H1 (cell line): ENCODE results near the gene NUP210L. TPM values are rescaled to one million over a fixed set of nuclear protein-coding genes. Genes with fewer than 3 reads are reported as not detected.

Experiments
- CTCF ChIA-PET: fragments of 300-600 bp; sonication (Branson Sonifier 250); formaldehyde crosslinking; loops from one replicate; lab custom pipeline; 2021; ENCODE audit not compliant: partially characterized antibody; lab: Charles Lee
- POLR2A ChIA-PET: fragments of 300-600 bp; sonication (Branson Sonifier 250); formaldehyde crosslinking; loops from one replicate; lab custom pipeline; 2021; ENCODE audit warnings: inconsistent platforms; ENCODE audit not compliant: partially characterized antibody; lab: Charles Lee
- DNase-seq, 2 experiments: peaks; one replicate each; pipeline versions ENCODE4 v3.0.0 to v3.0.0-alpha.2; 2010 to 2022; ENCODE audit warnings: low spot score in 2 of 2, low read depth in 1 of 2, mixed read lengths in 1 of 2
- FAIRE-seq: peaks from 2 replicates; lab custom pipeline; 2011; peaks lifted over from hg19 to GRCh38; lab: Jason Lieb, UNC
- H2AFZ ChIP-seq: 2 replicates; pipeline ENCODE4 v1.8.1; 2012; ENCODE audit warnings: low read length, inconsistent platforms
- H2AK5ac ChIP-seq: 2 replicates; pipeline ENCODE4 v1.6.1; 2013; ENCODE audit warnings: low read depth, low read length
- H2BK120ac ChIP-seq: replicated peaks from 2 replicates; pipeline ENCODE3; 2013; ENCODE audit warnings: low read depth, low read length, inconsistent platforms
- H2BK12ac ChIP-seq: 2 replicates; pipeline ENCODE4 v1.6.1; 2013; ENCODE audit warnings: low read depth, low read length
- H2BK15ac ChIP-seq: 2 replicates; pipeline ENCODE4 v1.6.1; 2013; ENCODE audit warnings: low read length
- H2BK20ac ChIP-seq: 2 replicates; pipeline ENCODE4 v1.6.1; 2013; ENCODE audit warnings: low read length
- H2BK5ac ChIP-seq: 2 replicates; pipeline ENCODE4 v1.6.1; 2013; ENCODE audit warnings: low read depth, low read length
- H3K14ac ChIP-seq: 2 replicates; pipeline ENCODE4 v1.6.1; 2013; ENCODE audit warnings: inconsistent platforms; ENCODE audit not compliant: insufficient read length
- H3K18ac ChIP-seq: 2 replicates; pipeline ENCODE4 v1.6.1; 2013; ENCODE audit warnings: low read length; ENCODE audit errors: extremely low read depth
- H3K23ac ChIP-seq: 2 replicates; pipeline ENCODE4 v1.6.1; 2013; ENCODE audit warnings: inconsistent platforms; ENCODE audit not compliant: insufficient read length
- H3K23me2 ChIP-seq: 2 replicates; pipeline ENCODE4 v1.6.1; 2013; ENCODE audit warnings: low read depth, low read length
- H3K27ac ChIP-seq: 2 replicates; pipeline ENCODE4 v1.6.1; 2011; ENCODE audit warnings: low read depth, low read length, inconsistent platforms
- H3K27me3 ChIP-seq, 4 experiments: replicated peaks in 1 of 4; 1 replicate in 1 of 4; 2 replicates in 3 of 4; pipeline versions ENCODE4 v1.6.1 to v1.8.1; 2011 to 2013; ENCODE audit warnings: low read length in 3 of 4, mild to moderate bottlenecking in 3 of 4, inconsistent platforms in 2 of 4, mixed read lengths in 2 of 4, moderate library complexity in 1 of 4; ENCODE audit not compliant: control insufficient read depth in 3 of 4, insufficient read depth in 3 of 4; ENCODE audit errors: extremely low read depth in 1 of 4
- H3K36me3 ChIP-seq, 4 experiments: 2 replicates each; pipeline versions ENCODE4 v1.6.1 to v1.8.1; 2011 to 2013; ENCODE audit warnings: mild to moderate bottlenecking in 4 of 4, low read length in 3 of 4, moderate library complexity in 2 of 4, control low read depth in 1 of 4, inconsistent platforms in 1 of 4; ENCODE audit not compliant: insufficient read depth in 4 of 4, control insufficient read depth in 2 of 4
- H3K4ac ChIP-seq: replicated peaks from 2 replicates; pipeline ENCODE3; 2013; ENCODE audit warnings: low read length, low read depth, mixed read lengths, inconsistent platforms; ENCODE audit not compliant: insufficient read length
- H3K4me1 ChIP-seq, 4 experiments: replicated peaks in 1 of 4; 1 replicate in 1 of 4; 2 replicates in 3 of 4; pipeline versions ENCODE4 v1.6.1 to v1.8.1; 2011 to 2013; ENCODE audit warnings: low read length in 3 of 4, inconsistent platforms in 2 of 4, mixed read lengths in 1 of 4; ENCODE audit not compliant: insufficient read depth in 4 of 4, control insufficient read depth in 3 of 4
- H3K4me2 ChIP-seq, 2 experiments: 2 replicates each; pipeline versions ENCODE4 v1.6.1 to v1.8.1; 2011 to 2013; ENCODE audit warnings: low read depth in 2 of 2, low read length in 2 of 2, control low read depth in 1 of 2, inconsistent platforms in 1 of 2, mild to moderate bottlenecking in 1 of 2; ENCODE audit not compliant: insufficient read depth in 1 of 2
- H3K4me3 ChIP-seq, 4 experiments: fragments of 200-600, 300-600 bp in 1 of 4; sonication (generic), shearing (Covaris generic), sonication (Bioruptor Twin) in 1 of 4; 2 replicates each; pipeline versions ENCODE4 v1.5.1 to v1.8.1; 2011 to 2016; ENCODE audit warnings: low read length in 4 of 4, low read depth in 3 of 4, control low read depth in 2 of 4, inconsistent platforms in 2 of 4, mild to moderate bottlenecking in 2 of 4, mixed read lengths in 1 of 4, moderate library complexity in 1 of 4; ENCODE audit not compliant: insufficient read depth in 2 of 4; ENCODE audit errors: extremely low read depth in 1 of 4
- H3K56ac ChIP-seq: replicated peaks from 2 replicates; pipeline ENCODE3; 2013; ENCODE audit warnings: low read depth, mild to moderate bottlenecking, mixed read lengths, low read length, inconsistent platforms; ENCODE audit not compliant: insufficient read length
- H3K79me1 ChIP-seq: 2 replicates; pipeline ENCODE4 v1.6.1; 2013; ENCODE audit warnings: low read depth, low read length, control low read depth
- H3K79me2 ChIP-seq, 2 experiments: 2 replicates each; pipeline versions ENCODE4 v1.6.1 to v1.8.1; 2012 to 2013; ENCODE audit warnings: low read length in 2 of 2, mild to moderate bottlenecking in 2 of 2, inconsistent platforms in 1 of 2; ENCODE audit not compliant: insufficient read depth in 2 of 2, control insufficient read depth in 1 of 2
- H3K9ac ChIP-seq, 4 experiments: replicated peaks in 1 of 4; 1 replicate in 1 of 4; 2 replicates in 3 of 4; pipeline versions ENCODE4 v1.6.1 to v1.8.1; 2011 to 2013; ENCODE audit warnings: low read depth in 3 of 4, low read length in 3 of 4, control low read depth in 2 of 4, mild to moderate bottlenecking in 2 of 4, moderate library complexity in 2 of 4, inconsistent platforms in 1 of 4; ENCODE audit errors: extremely low read depth in 1 of 4
- H3K9me3 ChIP-seq, 2 experiments: 2 replicates each; pipeline versions ENCODE4 v1.6.1 to v1.8.1; 2012 to 2013; ENCODE audit warnings: mild to moderate bottlenecking in 2 of 2, moderate library complexity in 2 of 2, control low read depth in 1 of 2, inconsistent platforms in 1 of 2, low read depth in 1 of 2, low read length in 1 of 2, mixed read lengths in 1 of 2; ENCODE audit not compliant: insufficient read depth in 2 of 2
- H4K20me1 ChIP-seq, 2 experiments: replicated peaks in 1 of 2; 2 replicates each; pipeline versions ENCODE3 to v1.8.1; 2011 to 2013; ENCODE audit warnings: inconsistent platforms in 2 of 2, low read length in 2 of 2, mild to moderate bottlenecking in 1 of 2; ENCODE audit not compliant: insufficient read depth in 2 of 2, control insufficient read depth in 1 of 2
- H4K5ac ChIP-seq: 2 replicates; pipeline ENCODE4 v1.6.1; 2013; ENCODE audit warnings: low read length, low read depth, mixed read lengths, inconsistent platforms; ENCODE audit not compliant: insufficient read length
- H4K8ac ChIP-seq: 2 replicates; pipeline ENCODE4 v1.8.0; 2013; ENCODE audit warnings: mild to moderate bottlenecking, moderate library complexity, low read length, inconsistent platforms; ENCODE audit not compliant: insufficient read depth; ENCODE audit errors: extremely low read depth
- H4K91ac ChIP-seq: replicated peaks from 2 replicates; pipeline ENCODE3; 2013; ENCODE audit warnings: low read length, mixed read lengths, inconsistent platforms; ENCODE audit not compliant: insufficient read length
- ATF2 ChIP-seq: IDR thresholded peaks from 2 replicates; pipeline ENCODE4 v1.6.1; 2012; ENCODE audit warnings: low read length, inconsistent platforms
- BCL11A ChIP-seq, 2 experiments: IDR thresholded peaks; one replicate each; pipeline ENCODE4 v1.6.1; 2011; ENCODE audit warnings: low read depth in 2 of 2, low read length in 2 of 2, mild to moderate bottlenecking in 2 of 2
- EGR1 ChIP-seq: IDR thresholded peaks from 2 replicates; pipeline ENCODE4 v1.6.1; 2011; ENCODE audit warnings: low read depth, low read length, borderline replicate concordance
- KDM4A ChIP-seq: IDR thresholded peaks from one replicate; pipeline ENCODE4 v1.7.1; 2012; ENCODE audit warnings: low read depth, mild to moderate bottlenecking, moderate library complexity, low read length, inconsistent platforms; ENCODE audit not compliant: severe bottlenecking
- POLR2AphosphoS5 ChIP-seq: IDR thresholded peaks from 2 replicates; pipeline ENCODE4 v1.6.1; 2011; ENCODE audit warnings: low read depth, low read length
- RAD21 ChIP-seq, 2 experiments: IDR thresholded peaks in 1 of 2; conservative IDR thresholded peaks in 1 of 2; 2 replicates each; pipeline ENCODE4 v1.6.1; 2011; ENCODE audit warnings: low read depth in 2 of 2, low read length in 2 of 2, improper control_type of control experiment in 1 of 2, inconsistent platforms in 1 of 2, mild to moderate bottlenecking in 1 of 2, moderate library complexity in 1 of 2
- RFX5 ChIP-seq: IDR thresholded peaks from 2 replicates; pipeline ENCODE4 v1.6.1; 2011; ENCODE audit warnings: low read depth, low read length, improper control_type of control experiment, borderline replicate concordance
- RNF2 ChIP-seq: fragments of 200-900, 300-1000 bp; sonication (generic); IDR thresholded peaks from 2 replicates; pipeline ENCODE4 v1.7.1; 2016; ENCODE audit warnings: borderline replicate concordance, low read depth, mild to moderate bottlenecking, antibody characterized with exemption, low read length; ENCODE audit not compliant: poor library complexity, severe bottlenecking; ENCODE audit errors: missing control alignments
- SIRT6 ChIP-seq: IDR thresholded peaks from one replicate; pipeline ENCODE4 v1.7.1; 2012; ENCODE audit warnings: low read length, inconsistent platforms
- SP1 ChIP-seq: IDR thresholded peaks from 2 replicates; pipeline ENCODE4 v1.6.1; 2011; ENCODE audit warnings: low read depth, low read length
- SUZ12 ChIP-seq: fragments of 200-600 bp; sonication (generic); IDR thresholded peaks from 2 replicates; pipeline ENCODE4 v1.6.1; 2012; ENCODE audit warnings: mild to moderate bottlenecking, inconsistent platforms, low read length, moderate library complexity, mixed read lengths
- WGBS, 2 experiments: shearing (Covaris generic) in 1 of 2; methylation state at CpG; one replicate each; pipeline versions ENCODE4 v1.1.6 to v1.1.7; 2013 to 2015; ENCODE audit warnings: low lambda C conversion rate in 2 of 2, mixed read lengths in 2 of 2, inconsistent platforms in 1 of 2, low coverage in 1 of 2, missing lambda C conversion rate in 1 of 2; ENCODE audit not compliant: insufficient replicate concordance in 2 of 2, insufficient coverage in 1 of 2, insufficient read length in 1 of 2; ENCODE audit errors: extremely low coverage in 1 of 2, missing lambda C conversion rate in 1 of 2; 5-methylcytosine and 5-hydroxymethylcytosine counted together
- polyA plus RNA-seq, 7 experiments: library from polyadenylated mRNA; depleted of rRNA in 3 of 7; stranded (reverse) in 5 of 7; unstranded in 2 of 7; fragments of >200 nt in 5 of 7; fragments of 200-250 nt in 2 of 7; gene quantifications; 1 replicate in 5 of 7; 2 replicates in 1 of 7; 4 replicates in 1 of 7; pipeline versions ENCODE4 v1.2.1 to v1.2.3, GENCODE V29; 2011 to 2013; ENCODE audit warnings: missing spikeins in 2 of 7, mixed read lengths in 2 of 7
- total RNA-seq: library from RNA; stranded (reverse); fragmentation: NEBNext Ultra II Directional; extraction: Animal tissue kit (Norgen Biotek cat#: 25700); gene quantifications from 2 replicates; pipeline ENCODE4 v1.2.1, GENCODE V29; 2021

The NUP210L gene
- total and polyA plus RNA-seq, 2 of the 8 experiments (the other 6 are each of a cell fraction or from before 2014, with no cell fraction given), result not detected

GRCh38 chr1:153991806-153992205 lies 163.1 kb downstream of the NUP210L start:
- Histone ChIP-seq H2BK20ac (no peak overlapping the region), H3K4me2 (peak overlapping the region; percentile 75 to 91), H2BK15ac (no peak overlapping the region), H3K36me3 (peaks cover 14 to 45% (median 28%) of the 10 kb centered on the region in 4 experiments), H2BK12ac (no peak overlapping the region), H4K20me1 (peaks cover 0 to 8% of the 10 kb centered on the region in 2 experiments), H2AK5ac (no peak overlapping the region), H2BK120ac (no peak overlapping the region), H2BK5ac (no peak overlapping the region), H4K5ac (no peak overlapping the region), H2AFZ (no peak overlapping the region), H3K14ac (no peak overlapping the region), H3K23ac (no peak overlapping the region), H3K18ac (no peak overlapping the region), H3K27me3 (no peaks in the 10 kb centered on the region), H3K23me2 (peaks cover 9% of the 10 kb centered on the region), H3K4ac (no peak overlapping the region), H3K79me2 (peaks cover 0 to 19% of the 10 kb centered on the region in 2 experiments; a peak in 3 of 4 replicates), H3K4me1 (peaks cover 0 to 8% (median 3%) of the 10 kb centered on the region in 4 experiments; a peak in 4 of 7 replicates), H3K9me3 (peaks cover 0 to 3% of the 10 kb centered on the region in 2 experiments; a peak in 1 of 4 replicates), H3K27ac (peak overlapping the region; percentile 59; the same call in 1 of the 2 replicates), H4K91ac (no peak overlapping the region), H3K9ac (peak overlapping the region in 2 of 4 experiments; percentile 2 to 98; a peak in 2 of 7 replicates), H4K8ac (no peak overlapping the region), H3K56ac (no peak overlapping the region)
- DNase-seq (no peak), FAIRE-seq (no peak)
- ChIA-PET CTCF (interaction anchor here (1.2 kb wide), 1 partner anchor 8 kb away, joined by 5 read pairs; no protein-coding TSS in a partner anchor), POLR2A (interaction anchor here (0.7 to 13.2 kb wide), 30 partner anchors 10 to 315 kb away, joined by 3 to 454 read pairs (median 12); partner anchors contain the start of genes CREB3L4, CRTC2, DENND4B and GATAD2B)
- 91% methylated on average over 2 of the region's 2 CpGs; no CpG with 5 or more reads in 1 of the 2 experiments for WGBS, 2 experiments
- TF ChIP-seq POLR2AphosphoS5 (no peak), EGR1 (no peak), SIRT6 (no peak), RFX5 (no peak), ATF2 (no peak), RNF2 (no peak), BCL11A (IDR thresholded peaks at IDR 0.05; ENCODE audit: low read depth in 2 of 2, low read length in 2 of 2) (no peak), RAD21 (IDR thresholded peaks at IDR 0.05 in 1 of 2, conservative IDR thresholded peaks at IDR 0.05 in 1 of 2; ENCODE audit: low read depth in 2 of 2, low read length in 2 of 2) (no peak), SUZ12 (no peak), KDM4A (no peak), SP1 (no peak)
- TF ChIP-seq, all 59 proteins: peak for 0
- Histone ChIP-seq H3K4me3 (peak overlapping the region; percentile 78 to 95 (median 87); a peak in 7 of 8 replicates), H3K79me1 (no peaks in the 10 kb centered on the region)
